Smooth muscle cell (in vitro differentiated cells): ENCODE data around the gene COL9A2. TPM values are rescaled to one million over a fixed set of nuclear protein-coding genes. Genes with fewer than 3 reads are reported as not detected.

ENCODE experiments used
- DNase-seq: peaks from one replicate; lab custom pipeline; 2025; ENCODE audit not compliant: unreplicated experiment; lab: John Stamatoyannopoulos, UW
- H2AFZ ChIP-seq: fragments of 200-600 bp; sonication (generic); 2 replicates; pipeline ENCODE4 v1.6.0; 2016; ENCODE audit warnings: antibody characterized with exemption, low read depth, mild to moderate bottlenecking
- H3F3A ChIP-seq: fragments of 200-600 bp; sonication (generic); 2 replicates; pipeline ENCODE4 v1.6.0; 2017; ENCODE audit warnings: antibody characterized with exemption, low read depth
- H3K27ac ChIP-seq: fragments of 200-600 bp; sonication (generic); 2 replicates; pipeline ENCODE4 v1.5.1; 2016; ENCODE audit warnings: low read depth, mild to moderate bottlenecking
- H3K27me3 ChIP-seq: fragments of 200-600 bp; sonication (generic); 2 replicates; pipeline ENCODE4 v1.6.1; 2016; ENCODE audit warnings: low read depth, mild to moderate bottlenecking
- H3K36me3 ChIP-seq: fragments of 200-600 bp; sonication (generic); 2 replicates; pipeline ENCODE4 v1.5.1; 2016; ENCODE audit warnings: low read depth
- H3K4me1 ChIP-seq: fragments of 200-600 bp; sonication (generic); 2 replicates; pipeline ENCODE4 v1.5.1; 2016; ENCODE audit warnings: low read depth
- H3K4me2 ChIP-seq: fragments of 200-600 bp; sonication (generic); 2 replicates; pipeline ENCODE4 v1.6.0; 2016; ENCODE audit warnings: mild to moderate bottlenecking
- H3K4me3 ChIP-seq: fragments of 200-600 bp; sonication (generic); 2 replicates; pipeline ENCODE4 v1.5.1; 2016; ENCODE audit warnings: mild to moderate bottlenecking
- H3K79me2 ChIP-seq: fragments of 200-600 bp; sonication (generic); 2 replicates; pipeline ENCODE4 v1.6.0; 2016; ENCODE audit warnings: low read depth, mild to moderate bottlenecking
- H3K9ac ChIP-seq: fragments of 200-600 bp; sonication (generic); 2 replicates; pipeline ENCODE4 v1.6.0; 2016; ENCODE audit warnings: low read depth
- H3K9me3 ChIP-seq: fragments of 200-600 bp; sonication (generic); replicated peaks from 2 replicates; pipeline ENCODE4 v1.5.1; 2016; ENCODE audit warnings: low read depth
- H4K20me1 ChIP-seq: fragments of 200-600 bp; sonication (generic); 2 replicates; pipeline ENCODE4 v1.6.0; 2016; ENCODE audit warnings: low read depth
- CTCF ChIP-seq: fragments of 200-600 bp; sonication (generic); IDR thresholded peaks from 2 replicates; pipeline ENCODE4 v1.5.1; 2017; ENCODE audit warnings: borderline replicate concordance, mild to moderate bottlenecking, antibody characterized with exemption; ENCODE audit not compliant: insufficient read depth, poor library complexity, severe bottlenecking
- WGBS: methylation state at CpG from one replicate; pipeline ENCODE4 v1.1.7; 2016; ENCODE audit warnings: low lambda C conversion rate; 5-methylcytosine and 5-hydroxymethylcytosine counted together
- polyA plus RNA-seq: library from polyadenylated mRNA; unstranded; fragments of >200 nt; fragmentation: Nextera tagmentation; extraction: Ambion mirVana; gene quantifications from 2 replicates; pipeline ENCODE4 v1.2.1, GENCODE V29; 2016
- total RNA-seq: library from RNA; depleted of rRNA; stranded (reverse); fragments of >200 nt; gene quantifications from 2 replicates; pipeline ENCODE4 v1.2.3, GENCODE V29; 2014

COL9A2 gene
- total and polyA plus RNA-seq, 2 experiments from 2014 or later = 8.0 to 24.5 TPM

GRCh38 chr1:40266786-40267535 is 50.1 kb downstream of the COL9A2 start:
- Histone ChIP-seq H3K9me3 (no peaks in the 10 kb centered on the region), H2AFZ (no peak overlapping the region), H4K20me1 (peaks cover 15% of the 10 kb centered on the region), H3K27me3 (no peaks in the 10 kb centered on the region), H3K4me3 (no peak overlapping the region), H3F3A (no peaks in the 10 kb centered on the region), H3K36me3 (peaks cover 11% of the 10 kb centered on the region), H3K79me2 (peaks cover 19% of the 10 kb centered on the region), H3K9ac (no peak overlapping the region), H3K4me2 (no peak overlapping the region), H3K27ac (peak overlapping the region; percentile 28), H3K4me1 (no peaks in the 10 kb centered on the region)
- DNase-seq = no peak
- 87% methylated on average over 6 of the region's 6 CpGs for WGBS
- TF ChIP-seq CTCF = no peak

GRCh38 chr1:40265919-40266318 is 51.2 kb downstream of the COL9A2 start:
- no peaks in the 10 kb centered on the region for H3K9me3 ChIP-seq
- TF ChIP-seq CTCF = no peak
- H3K4me2 ChIP-seq = no peak overlapping the region
- peaks cover 21% of the 10 kb centered on the region for H3K79me2 ChIP-seq
- H2AFZ ChIP-seq = no peak overlapping the region
- peaks cover 15% of the 10 kb centered on the region for H4K20me1 ChIP-seq
- no peak for DNase-seq
- no peak overlapping the region for H3K4me3 ChIP-seq
- H3K36me3 ChIP-seq = peaks cover 17% of the 10 kb centered on the region
- H3K27me3 ChIP-seq = no peaks in the 10 kb centered on the region
- H3K4me1 ChIP-seq = no peaks in the 10 kb centered on the region
- H3F3A ChIP-seq = no peaks in the 10 kb centered on the region
- H3K9ac ChIP-seq = no peak overlapping the region
- H3K27ac ChIP-seq = peak overlapping the region; percentile 28

- Histone ChIP-seq H3F3A (no peaks in the 10 kb centered on the region), H3K79me2 (peaks cover 21% of the 10 kb centered on the region), H3K9ac (no peak overlapping the region), H3K27ac (no peak overlapping the region), H3K4me2 (no peak overlapping the region), H3K4me1 (no peaks in the 10 kb centered on the region), H3K27me3 (no peaks in the 10 kb centered on the region), H3K4me3 (no peak overlapping the region), H4K20me1 (peaks cover 15% of the 10 kb centered on the region), H2AFZ (no peak overlapping the region), H3K36me3 (peaks cover 24% of the 10 kb centered on the region), H3K9me3 (no peaks in the 10 kb centered on the region)
- TF ChIP-seq CTCF = no peak
- DNase-seq = no peak
Measured at GRCh38 chr1:40265298-40265697, 51.8 kb downstream of the COL9A2 start.

GRCh38 chr1:40264354-40264781 is 52.7 kb downstream of the COL9A2 start:
- Histone ChIP-seq H3K4me2 (no peak overlapping the region), H3K36me3 (peaks cover 25% of the 10 kb centered on the region)

More at GRCh38 chr1:40264354-40264781, 52.7 kb downstream of the COL9A2 start:
- no peak overlapping the region for H3K9ac ChIP-seq
- DNase-seq = no peak
- H3K27me3 ChIP-seq = no peaks in the 10 kb centered on the region
- H3F3A ChIP-seq = no peaks in the 10 kb centered on the region
- no peaks in the 10 kb centered on the region for H3K4me1 ChIP-seq
- peak overlapping the region; percentile 53 for H3K27ac ChIP-seq
- H3K9me3 ChIP-seq = no peaks in the 10 kb centered on the region
- peaks cover 15% of the 10 kb centered on the region for H4K20me1 ChIP-seq
- peaks cover 26% of the 10 kb centered on the region for H3K79me2 ChIP-seq
- 76% methylated on average over 3 of the region's 3 CpGs for WGBS
- H3K4me3 ChIP-seq = no peak overlapping the region
- no peak for TF ChIP-seq CTCF
- no peak overlapping the region for H2AFZ ChIP-seq
